Measurements from ENCODE around the gene ADGRV1. TPM values are rescaled to one million over a fixed set of nuclear protein-coding genes. Genes with fewer than 3 reads are reported as not detected.

ADGRV1 gene
- total RNA-seq, 1 donor from 2014 or later = 10.0 TPM

DNA sequence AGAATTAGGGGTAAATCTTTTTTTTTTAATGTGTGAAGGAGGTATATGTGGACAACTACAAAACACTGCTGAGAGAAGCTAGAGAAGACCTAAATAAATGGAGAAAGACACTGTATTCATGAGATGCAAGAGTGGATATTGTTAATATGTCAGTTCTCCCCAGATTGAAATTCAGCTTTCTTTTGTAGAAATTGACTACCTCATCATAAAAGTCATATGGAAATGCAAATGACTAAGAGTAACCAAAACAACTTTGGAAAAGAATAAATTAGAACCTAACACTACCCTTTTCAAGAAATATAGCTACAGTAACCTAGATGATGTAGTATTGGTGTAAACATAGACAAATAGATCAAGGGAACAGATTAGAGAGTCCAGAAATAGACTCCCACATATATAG lies 400.7 kb downstream of the ADGRV1 start:
- Histone ChIP-seq H3K27ac (ENCODE audit: low read depth, low read length) (no peak overlapping the region), H3K9me3 (ENCODE audit: insufficient read depth, low read depth, low read length) (no peaks in the 10 kb centered on the region), H4K20me1 (ENCODE audit: insufficient read depth, low read length) (no peaks in the 10 kb centered on the region), H3K4me2 (ENCODE audit: low read length) (no peak overlapping the region), H3K4me3 (ENCODE audit: insufficient read depth, low read depth, low read length) (no peak overlapping the region), H3K79me2 (ENCODE audit: insufficient read depth, low read length) (no peaks in the 10 kb centered on the region), H3K9ac (ENCODE audit: low read length) (no peak overlapping the region), H3K27me3 (ENCODE audit: insufficient read depth, low read length) (no peaks in the 10 kb centered on the region), H3K36me3 (ENCODE audit: insufficient read depth, low read length) (no peaks in the 10 kb centered on the region), H2AFZ (ENCODE audit: low read depth, low read length) (no peak overlapping the region), H3K4me1 (ENCODE audit: insufficient read depth, low read length) (no peaks in the 10 kb centered on the region)
- no peak overlapping the region for H3K4me3 Mint-ChIP-seq (ENCODE audit: unreplicated experiment)
- H3K27me3 Mint-ChIP-seq (ENCODE audit: low read depth, unreplicated experiment) = no peaks in the 10 kb centered on the region
- H3K36me3 Mint-ChIP-seq (ENCODE audit: low read depth, unreplicated experiment) = peaks cover 2% of the 10 kb centered on the region
- DNase-seq (ENCODE audit: low read depth) = no peak
- no peak for FAIRE-seq
- H3K9me3 Mint-ChIP-seq (ENCODE audit: unreplicated experiment) = no peaks in the 10 kb centered on the region
- no peak overlapping the region for H3K27ac Mint-ChIP-seq (ENCODE audit: unreplicated experiment)
- TF ChIP-seq, protein P1, sequence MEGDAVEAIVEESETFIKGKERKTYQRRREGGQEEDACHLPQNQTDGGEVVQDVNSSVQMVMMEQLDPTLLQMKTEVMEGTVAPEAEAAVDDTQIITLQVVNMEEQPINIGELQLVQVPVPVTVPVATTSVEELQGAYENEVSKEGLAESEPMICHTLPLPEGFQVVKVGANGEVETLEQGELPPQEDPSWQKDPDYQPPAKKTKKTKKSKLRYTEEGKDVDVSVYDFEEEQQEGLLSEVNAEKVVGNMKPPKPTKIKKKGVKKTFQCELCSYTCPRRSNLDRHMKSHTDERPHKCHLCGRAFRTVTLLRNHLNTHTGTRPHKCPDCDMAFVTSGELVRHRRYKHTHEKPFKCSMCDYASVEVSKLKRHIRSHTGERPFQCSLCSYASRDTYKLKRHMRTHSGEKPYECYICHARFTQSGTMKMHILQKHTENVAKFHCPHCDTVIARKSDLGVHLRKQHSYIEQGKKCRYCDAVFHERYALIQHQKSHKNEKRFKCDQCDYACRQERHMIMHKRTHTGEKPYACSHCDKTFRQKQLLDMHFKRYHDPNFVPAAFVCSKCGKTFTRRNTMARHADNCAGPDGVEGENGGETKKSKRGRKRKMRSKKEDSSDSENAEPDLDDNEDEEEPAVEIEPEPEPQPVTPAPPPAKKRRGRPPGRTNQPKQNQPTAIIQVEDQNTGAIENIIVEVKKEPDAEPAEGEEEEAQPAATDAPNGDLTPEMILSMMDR (IDR thresholded peaks at IDR 0.05; ENCODE audit: insufficient read depth, low read depth, low read length) = no peak
- TF ChIP-seq EZH2 (IDR thresholded peaks at IDR 0.05; ENCODE audit: insufficient read depth, low read length) = no peak
- peaks cover 3% of the 10 kb centered on the region for H3K4me1 Mint-ChIP-seq (ENCODE audit: low read depth, unreplicated experiment)

DNA sequence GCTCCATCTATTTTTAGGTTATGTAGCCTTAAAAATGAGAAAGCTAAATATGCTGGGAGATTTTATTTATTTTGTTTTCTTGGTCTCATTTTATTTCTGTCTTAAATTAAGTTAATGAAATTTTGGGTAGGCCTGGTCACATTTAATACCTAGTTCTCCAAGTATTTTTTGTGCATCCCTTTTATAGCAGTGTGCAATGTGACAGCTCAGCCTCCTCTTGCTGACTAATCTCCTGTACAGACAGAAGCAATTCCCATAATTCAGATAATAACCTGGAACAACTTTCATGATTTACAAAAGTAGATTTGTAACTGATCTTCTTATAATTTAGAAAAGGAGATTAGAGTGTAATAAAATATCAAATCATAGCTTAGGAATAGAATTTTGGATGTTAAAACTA lies 403.9 kb downstream of the ADGRV1 start:
- H3K9me3 ChIP-seq (ENCODE audit: insufficient read depth, low read depth, low read length) = no peaks in the 10 kb centered on the region

DNA sequence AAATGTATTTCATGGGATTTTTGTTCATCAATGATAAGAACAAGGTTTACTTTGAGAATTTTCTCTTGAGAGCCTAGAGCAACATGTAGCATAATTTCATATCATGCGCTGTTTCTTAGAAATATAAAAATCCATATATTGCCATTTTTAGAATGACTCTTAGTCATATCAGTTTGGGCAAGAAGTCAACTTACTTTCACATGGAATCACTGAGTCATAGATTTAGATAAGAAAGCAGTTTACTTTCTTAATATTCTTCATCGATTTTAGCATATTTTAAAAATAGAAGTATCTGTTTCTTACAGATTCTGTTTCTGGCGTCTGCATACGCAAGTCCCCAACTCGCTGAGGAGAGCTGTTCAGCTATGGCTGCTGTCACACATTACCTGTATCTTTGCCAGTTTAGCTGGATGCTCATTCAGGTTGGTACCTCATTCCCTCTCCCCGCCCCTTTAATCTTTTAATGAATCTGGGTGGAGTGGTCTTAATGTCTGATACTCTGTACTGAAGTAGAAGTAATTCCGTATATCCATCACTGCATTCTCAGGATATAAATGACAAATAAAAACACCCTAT lies 406.6 kb downstream of the ADGRV1 start:
- H3K9me3 Mint-ChIP-seq (ENCODE audit: unreplicated experiment) = peaks cover 16% of the 10 kb centered on the region

More for the DNA sequence above, 403.9 kb downstream of the ADGRV1 start:
- Histone ChIP-seq H3K36me3 (ENCODE audit: insufficient read depth, low read length) (no peaks in the 10 kb centered on the region), H4K20me1 (ENCODE audit: insufficient read depth, low read length) (no peaks in the 10 kb centered on the region), H3K79me2 (ENCODE audit: insufficient read depth, low read length) (no peaks in the 10 kb centered on the region), H2AFZ (ENCODE audit: low read depth, low read length) (no peak overlapping the region), H3K9ac (ENCODE audit: low read length) (no peak overlapping the region), H3K4me2 (ENCODE audit: low read length) (no peak overlapping the region), H3K4me3 (ENCODE audit: insufficient read depth, low read depth, low read length) (no peak overlapping the region), H3K27me3 (ENCODE audit: insufficient read depth, low read length) (peaks cover 3% of the 10 kb centered on the region), H3K27ac (ENCODE audit: low read depth, low read length) (no peak overlapping the region), H3K4me1 (ENCODE audit: insufficient read depth, low read length) (no peaks in the 10 kb centered on the region)
- Mint-ChIP-seq H3K36me3 (ENCODE audit: low read depth, unreplicated experiment) (no peaks in the 10 kb centered on the region), H3K27ac (ENCODE audit: unreplicated experiment) (no peak overlapping the region), H3K27me3 (ENCODE audit: low read depth, unreplicated experiment) (peaks cover 6% of the 10 kb centered on the region), H3K4me1 (ENCODE audit: low read depth, unreplicated experiment) (peaks cover 7% of the 10 kb centered on the region), H3K9me3 (ENCODE audit: unreplicated experiment) (peaks cover 5% of the 10 kb centered on the region), H3K4me3 (ENCODE audit: unreplicated experiment) (no peak overlapping the region)
- no peak for FAIRE-seq
- TF ChIP-seq, protein P1 (IDR thresholded peaks at IDR 0.05; ENCODE audit: insufficient read depth, low read depth, low read length) = no peak
- TF ChIP-seq EZH2 (IDR thresholded peaks at IDR 0.05; ENCODE audit: insufficient read depth, low read length) = no peak
- no peak for DNase-seq (ENCODE audit: low read depth)

More for the DNA sequence above, 406.6 kb downstream of the ADGRV1 start:
- Histone ChIP-seq H2AFZ (ENCODE audit: low read depth, low read length) (no peak overlapping the region), H3K79me2 (ENCODE audit: insufficient read depth, low read length) (no peaks in the 10 kb centered on the region), H3K4me3 (ENCODE audit: insufficient read depth, low read depth, low read length) (no peak overlapping the region), H3K36me3 (ENCODE audit: insufficient read depth, low read length) (no peaks in the 10 kb centered on the region), H4K20me1 (ENCODE audit: insufficient read depth, low read length) (no peaks in the 10 kb centered on the region), H3K9ac (ENCODE audit: low read length) (no peak overlapping the region), H3K27me3 (ENCODE audit: insufficient read depth, low read length) (peaks cover 3% of the 10 kb centered on the region), H3K27ac (ENCODE audit: low read depth, low read length) (no peak overlapping the region), H3K4me1 (ENCODE audit: insufficient read depth, low read length) (peaks cover 4% of the 10 kb centered on the region), H3K4me2 (ENCODE audit: low read length) (no peak overlapping the region), H3K9me3 (ENCODE audit: insufficient read depth, low read depth, low read length) (no peaks in the 10 kb centered on the region)
- no peak for FAIRE-seq
- Mint-ChIP-seq H3K27ac (ENCODE audit: unreplicated experiment) (no peak overlapping the region), H3K4me1 (ENCODE audit: low read depth, unreplicated experiment) (peaks cover 13% of the 10 kb centered on the region), H3K27me3 (ENCODE audit: low read depth, unreplicated experiment) (peaks cover 6% of the 10 kb centered on the region), H3K4me3 (ENCODE audit: unreplicated experiment) (no peak overlapping the region), H3K36me3 (ENCODE audit: low read depth, unreplicated experiment) (peaks cover 4% of the 10 kb centered on the region)
- TF ChIP-seq, protein P1 (IDR thresholded peaks at IDR 0.05; ENCODE audit: insufficient read depth, low read depth, low read length) = no peak
- no peak for TF ChIP-seq EZH2 (IDR thresholded peaks at IDR 0.05; ENCODE audit: insufficient read depth, low read length)
- DNase-seq (ENCODE audit: low read depth) = no peak
